ENCODE data around the gene HAVCR2. TPM values are rescaled to one million over a fixed set of nuclear protein-coding genes. Genes with fewer than 3 reads are reported as not detected.

Gene HAVCR2
- total and polyA plus RNA-seq, 2 of the 13 experiments (the other 11 are each of a cell fraction or from before 2014, with no cell fraction given), result 0.07 to 0.16 TPM

DNA sequence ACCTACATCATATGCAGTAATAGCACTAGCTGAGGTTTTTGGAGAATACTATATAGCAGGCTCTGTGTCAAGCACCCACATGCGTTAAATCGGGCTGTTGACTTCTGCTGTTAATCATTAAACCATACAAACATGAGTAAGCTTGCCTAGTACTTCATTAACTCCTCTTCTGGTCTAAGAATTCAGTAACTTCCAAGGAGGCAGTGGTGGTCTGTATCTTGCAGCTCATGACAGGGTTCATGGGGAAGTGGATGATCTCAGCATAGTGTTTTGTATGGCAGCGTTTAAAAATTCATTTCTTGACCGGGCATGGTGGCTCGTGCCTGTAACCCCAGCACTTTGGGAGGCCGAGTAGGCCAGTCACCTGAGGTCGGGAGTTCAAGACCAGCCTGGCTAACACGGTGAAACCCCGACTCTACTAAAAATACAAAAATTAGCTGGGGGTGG is 49.7 kb downstream of the HAVCR2 start, which contains the start of gene HAVCR1 (continued):
- TF ChIP-seq, protein P1, sequence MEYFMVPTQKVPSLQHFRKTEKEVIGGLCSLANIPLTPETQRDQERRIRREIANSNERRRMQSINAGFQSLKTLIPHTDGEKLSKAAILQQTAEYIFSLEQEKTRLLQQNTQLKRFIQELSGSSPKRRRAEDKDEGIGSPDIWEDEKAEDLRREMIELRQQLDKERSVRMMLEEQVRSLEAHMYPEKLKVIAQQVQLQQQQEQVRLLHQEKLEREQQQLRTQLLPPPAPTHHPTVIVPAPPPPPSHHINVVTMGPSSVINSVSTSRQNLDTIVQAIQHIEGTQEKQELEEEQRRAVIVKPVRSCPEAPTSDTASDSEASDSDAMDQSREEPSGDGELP (IDR thresholded peaks at IDR 0.05; ENCODE audit: borderline replicate concordance, low read depth), result peak; percentile 26; the same call in 1 of the 2 replicates
- peak; percentile 42; the same call in 1 of the 2 replicates for TF ChIP-seq SMYD3 (CRISPR knock-in tag; IDR thresholded peaks at IDR 0.05)
- peak; percentile 58; the same call in 1 of the 2 replicates for TF ChIP-seq ELF3 (CRISPR knock-in tag; IDR thresholded peaks at IDR 0.05)
- TF ChIP-seq ZBTB7B (CRISPR knock-in tag; IDR thresholded peaks at IDR 0.05), result no peak; the same call in 1 of the 2 replicates
- TF ChIP-seq, protein P2, sequence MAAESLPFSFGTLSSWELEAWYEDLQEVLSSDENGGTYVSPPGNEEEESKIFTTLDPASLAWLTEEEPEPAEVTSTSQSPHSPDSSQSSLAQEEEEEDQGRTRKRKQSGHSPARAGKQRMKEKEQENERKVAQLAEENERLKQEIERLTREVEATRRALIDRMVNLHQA (CRISPR knock-in tag; IDR thresholded peaks at IDR 0.05), result no peak
- TF ChIP-seq, protein P3, sequence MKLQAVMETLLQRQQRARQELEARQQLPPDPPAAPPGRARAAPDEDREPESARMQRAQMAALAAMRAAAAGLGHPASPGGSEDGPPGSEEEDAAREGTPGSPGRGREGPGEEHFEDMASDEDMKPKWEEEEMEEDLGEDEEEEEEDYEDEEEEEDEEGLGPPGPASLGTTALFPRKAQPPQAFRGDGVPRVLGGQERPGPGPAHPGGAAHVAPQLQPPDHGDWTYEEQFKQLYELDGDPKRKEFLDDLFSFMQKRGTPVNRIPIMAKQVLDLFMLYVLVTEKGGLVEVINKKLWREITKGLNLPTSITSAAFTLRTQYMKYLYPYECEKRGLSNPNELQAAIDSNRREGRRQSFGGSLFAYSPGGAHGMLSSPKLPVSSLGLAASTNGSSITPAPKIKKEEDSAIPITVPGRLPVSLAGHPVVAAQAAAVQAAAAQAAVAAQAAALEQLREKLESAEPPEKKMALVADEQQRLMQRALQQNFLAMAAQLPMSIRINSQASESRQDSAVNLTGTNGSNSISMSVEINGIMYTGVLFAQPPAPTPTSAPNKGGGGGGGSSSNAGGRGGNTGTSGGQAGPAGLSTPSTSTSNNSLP (IDR thresholded peaks at IDR 0.05; ENCODE audit: low read depth, low read length), result peak; percentile 71
- 0 out of 2 replicates have a peak, but pooled peaks have one; percentile 5 for TF ChIP-seq STAG1 (CRISPR knock-in tag; IDR thresholded peaks at IDR 0.05)
- TF ChIP-seq ZNF644 (CRISPR knock-in tag; IDR thresholded peaks at IDR 0.05; ENCODE audit: low read depth), result 0 out of 2 replicates have a peak, but pooled peaks have one; percentile 20
- TF ChIP-seq MIER3 (CRISPR knock-in tag; IDR thresholded peaks at IDR 0.05; ENCODE audit: borderline replicate concordance), result peak; percentile 67; the same call in 1 of the 2 replicates
- peak; percentile 71; the same call in 1 of the 2 replicates for TF ChIP-seq ZNF652 (CRISPR knock-in tag; IDR thresholded peaks at IDR 0.05; ENCODE audit: borderline replicate concordance, low read depth)
- no peak; the same call in 1 of the 2 replicates for TF ChIP-seq ZNF292 (CRISPR knock-in tag; IDR thresholded peaks at IDR 0.05; ENCODE audit: borderline replicate concordance, low read depth)
- no peak for TF ChIP-seq ZNF430 (CRISPR knock-in tag; IDR thresholded peaks at IDR 0.05)
- TF ChIP-seq FOXO1 (CRISPR knock-in tag; IDR thresholded peaks at IDR 0.05), result peak; percentile 55; the same call in 1 of the 2 replicates
- no peak for TF ChIP-seq SKI (IDR thresholded peaks at IDR 0.05; ENCODE audit: partially characterized antibody)
- no peak for TF ChIP-seq GABPA (IDR thresholded peaks at IDR 0.05; ENCODE audit: low read depth, low read length)
- 0 out of 2 replicates have a peak, but pooled peaks have one; percentile 30 for TF ChIP-seq GABPA (CRISPR knock-in tag; IDR thresholded peaks at IDR 0.05; ENCODE audit: low read depth)
- TF ChIP-seq KLF12 (CRISPR knock-in tag; IDR thresholded peaks at IDR 0.05; ENCODE audit: borderline replicate concordance), result no peak
- 0 out of 2 replicates have a peak, but pooled peaks have one; percentile 20 for TF ChIP-seq CEBPG (CRISPR knock-in tag; IDR thresholded peaks at IDR 0.05)
- peak; percentile 39 for TF ChIP-seq KMT2B (CRISPR knock-in tag; IDR thresholded peaks at IDR 0.05)
- TF ChIP-seq ZSCAN9 (CRISPR knock-in tag; IDR thresholded peaks at IDR 0.05; ENCODE audit: borderline replicate concordance), result 0 out of 2 replicates have a peak, but pooled peaks have one; percentile 84
- TF ChIP-seq FOXP1 (IDR thresholded peaks at IDR 0.05), result no peak
- peak; percentile 57 for TF ChIP-seq FOXP1 (CRISPR knock-in tag; IDR thresholded peaks at IDR 0.05)
- no peak for TF ChIP-seq CCDC6 (CRISPR knock-in tag; IDR thresholded peaks at IDR 0.05)
- TF ChIP-seq EP300 (IDR thresholded peaks at IDR 0.05; ENCODE audit: low read depth in 2 of 2, low read length in 2 of 2), result peak in 1 of 2 experiments; percentile 64; a peak in 2 of 4 replicates
- no peak for TF ChIP-seq EP300 (CRISPR knock-in tag; IDR thresholded peaks at IDR 0.05; ENCODE audit: borderline replicate concordance)
- TF ChIP-seq, protein P4, sequence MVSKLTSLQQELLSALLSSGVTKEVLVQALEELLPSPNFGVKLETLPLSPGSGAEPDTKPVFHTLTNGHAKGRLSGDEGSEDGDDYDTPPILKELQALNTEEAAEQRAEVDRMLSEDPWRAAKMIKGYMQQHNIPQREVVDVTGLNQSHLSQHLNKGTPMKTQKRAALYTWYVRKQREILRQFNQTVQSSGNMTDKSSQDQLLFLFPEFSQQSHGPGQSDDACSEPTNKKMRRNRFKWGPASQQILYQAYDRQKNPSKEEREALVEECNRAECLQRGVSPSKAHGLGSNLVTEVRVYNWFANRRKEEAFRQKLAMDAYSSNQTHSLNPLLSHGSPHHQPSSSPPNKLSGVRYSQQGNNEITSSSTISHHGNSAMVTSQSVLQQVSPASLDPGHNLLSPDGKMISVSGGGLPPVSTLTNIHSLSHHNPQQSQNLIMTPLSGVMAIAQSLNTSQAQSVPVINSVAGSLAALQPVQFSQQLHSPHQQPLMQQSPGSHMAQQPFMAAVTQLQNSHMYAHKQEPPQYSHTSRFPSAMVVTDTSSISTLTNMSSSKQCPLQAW (CRISPR knock-in tag; IDR thresholded peaks at IDR 0.05), result peak; percentile 97

All from HepG2 (cell line).